AG04449 (cell line): ENCODE results near the gene PID1.

Experiments
- CTCF ChIA-PET: fragments of 350-600 bp; formaldehyde crosslinking; extraction: SDS; loops from one replicate; lab custom pipeline; 2021; ENCODE audit warnings: antibody characterized with exemption; lab: Yijun Ruan, JAX
- POLR2A ChIA-PET: fragments of 400-600, 350-600 bp; formaldehyde crosslinking; extraction: SDS; loops from one replicate; lab custom pipeline; 2020; ENCODE audit warnings: antibody characterized with exemption, inconsistent platforms; lab: Yijun Ruan, JAX
- DNase-seq: peaks from one replicate; pipeline ENCODE4 v3.0.0-alpha.2; 2010; ENCODE audit warnings: low read depth, low spot score
- H3K4me3 ChIP-seq: 2 replicates; pipeline ENCODE4 v1.5.1; 2011; ENCODE audit warnings: low read depth, mild to moderate bottlenecking, control low read depth, low read length
- CTCF ChIP-seq: IDR thresholded peaks from one replicate; pipeline ENCODE4 v1.5.1; 2011; ENCODE audit warnings: mild to moderate bottlenecking, moderate library complexity, low read length, control low read depth, inconsistent platforms; ENCODE audit not compliant: insufficient read depth; ENCODE audit errors: missing control alignments

PID1 gene

DNA sequence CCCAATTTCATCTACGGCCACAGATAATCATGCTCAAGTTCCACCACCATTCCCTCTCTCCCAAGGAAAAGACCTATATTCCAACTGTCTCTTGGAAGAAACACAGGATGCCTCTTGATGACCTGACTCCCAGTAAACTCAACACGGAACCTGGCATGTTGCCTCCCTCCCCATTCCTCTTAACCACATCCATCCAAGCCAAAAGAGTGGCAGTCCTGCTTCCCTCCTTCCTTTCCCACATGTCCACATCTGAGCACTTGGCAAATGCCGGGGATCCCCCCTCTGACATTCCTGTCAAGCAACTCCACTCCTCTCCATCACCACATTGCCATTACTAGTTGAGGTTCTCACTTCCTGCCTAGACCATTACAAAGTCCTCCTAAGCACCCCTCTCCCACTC is 49.4 kb downstream of the PID1 start:
- POLR2A ChIA-PET = no interaction called here
- H3K4me3 ChIP-seq = no peak overlapping the region
- no peak for TF ChIP-seq CTCF
- CTCF ChIA-PET = no interaction called here
- DNase-seq = no peak

GRCh38 chr2:229220254-229220653 is 50.8 kb downstream of the PID1 start:
- H3K4me3 ChIP-seq = no peak overlapping the region
- ChIA-PET CTCF (no interaction called here), POLR2A (no interaction called here)
- TF ChIP-seq CTCF = no peak
- no peak for DNase-seq

DNA sequence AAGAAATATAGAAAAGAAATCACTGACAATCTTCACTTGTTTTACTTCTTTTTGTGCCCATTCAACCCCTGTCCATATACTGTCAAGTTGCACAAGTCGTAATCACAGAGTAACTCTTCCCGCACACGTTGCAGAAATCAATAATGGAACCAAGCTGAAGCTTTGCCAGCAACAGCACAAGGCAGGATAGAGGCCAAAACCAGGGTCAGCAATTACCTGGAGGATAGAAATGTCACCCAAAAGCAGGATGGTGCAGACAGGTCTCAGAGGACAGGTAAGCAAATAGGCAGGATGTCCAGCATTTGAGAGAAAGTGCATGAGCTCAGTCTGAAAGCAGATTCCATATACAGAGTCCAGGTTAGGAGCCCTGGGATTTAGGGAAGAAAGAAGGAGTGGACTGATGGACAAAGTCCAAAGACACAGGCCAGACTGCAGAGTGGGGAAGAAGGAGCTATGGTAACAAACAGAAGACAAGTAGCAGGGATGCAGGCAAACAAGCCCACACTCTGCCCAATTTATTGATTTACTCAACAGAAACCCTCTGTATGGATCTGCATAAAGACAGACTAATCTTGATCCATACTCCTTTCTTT is 52.7 kb downstream of the PID1 start:
- POLR2A ChIA-PET = no interaction called here
- no peak for DNase-seq
- CTCF ChIA-PET = no interaction called here

GRCh38 chr2:229212241-229212640 is 58.8 kb downstream of the PID1 start:
- DNase-seq = no peak
- ChIA-PET CTCF (no interaction called here), POLR2A (no interaction called here)
- no peak overlapping the region for H3K4me3 ChIP-seq
- no peak for TF ChIP-seq CTCF

More for the DNA sequence above, 52.7 kb downstream of the PID1 start:
- no peak overlapping the region for H3K4me3 ChIP-seq
- no peak for TF ChIP-seq CTCF

DNA sequence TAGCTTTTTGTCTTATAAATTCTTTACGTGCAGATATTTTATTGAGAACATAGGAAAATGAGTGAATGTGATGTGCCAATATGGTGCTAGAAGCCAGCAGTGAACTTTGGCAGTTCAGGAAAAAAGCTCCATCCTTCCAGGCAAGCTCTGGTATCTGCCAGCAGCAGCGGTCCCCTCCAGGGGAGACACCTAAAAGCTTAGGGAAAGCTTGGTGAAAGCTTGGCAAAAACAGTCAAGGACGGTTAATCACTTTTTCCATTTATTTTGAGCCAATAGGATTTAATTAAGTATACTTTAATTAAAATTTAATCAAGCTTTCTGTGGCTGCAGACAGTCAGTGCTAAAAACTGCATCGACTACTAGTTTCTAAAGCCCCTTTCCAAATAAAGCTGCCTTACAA is 60.4 kb downstream of the PID1 start:
- H3K4me3 ChIP-seq = no peak overlapping the region
- no peak for TF ChIP-seq CTCF
- no peak for DNase-seq
- ChIA-PET POLR2A (no interaction called here), CTCF (no interaction called here)

DNA sequence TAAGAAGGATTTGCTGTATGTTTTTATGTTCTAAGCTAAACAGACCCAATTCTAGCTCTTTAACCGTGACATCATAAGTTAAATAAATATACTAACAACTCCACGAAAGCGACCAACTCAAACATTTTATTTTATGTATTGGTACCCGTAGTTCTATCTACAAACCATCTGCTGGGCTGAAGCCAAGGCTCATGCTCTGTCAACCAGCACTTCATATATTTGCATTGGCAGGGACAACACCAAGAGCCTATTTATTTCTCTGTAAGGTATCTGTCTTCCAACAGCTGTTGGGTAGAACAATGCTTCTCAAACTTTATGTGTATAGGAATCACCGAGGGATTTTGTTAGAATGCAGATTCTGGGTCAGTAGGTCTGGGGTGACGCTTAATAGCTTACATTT is 64.5 kb downstream of the PID1 start:
- CTCF ChIA-PET = no interaction called here
- TF ChIP-seq CTCF = no peak
- POLR2A ChIA-PET = no interaction called here
- no peak for DNase-seq
- no peak overlapping the region for H3K4me3 ChIP-seq
